ENCODE measurements around the gene NGB. TPM values are rescaled to one million over a fixed set of nuclear protein-coding genes. Genes with fewer than 3 reads are reported as not detected.

Gene NGB
- total RNA-seq, 1 experiment from 2014 or later = not detected

GRCh38 chr14:77278461-77279230, 7.6 kb upstream of the NGB start:
- BruUV-seq (replicated peaks) = no TSS peak
- no peak for ATAC-seq

DNA sequence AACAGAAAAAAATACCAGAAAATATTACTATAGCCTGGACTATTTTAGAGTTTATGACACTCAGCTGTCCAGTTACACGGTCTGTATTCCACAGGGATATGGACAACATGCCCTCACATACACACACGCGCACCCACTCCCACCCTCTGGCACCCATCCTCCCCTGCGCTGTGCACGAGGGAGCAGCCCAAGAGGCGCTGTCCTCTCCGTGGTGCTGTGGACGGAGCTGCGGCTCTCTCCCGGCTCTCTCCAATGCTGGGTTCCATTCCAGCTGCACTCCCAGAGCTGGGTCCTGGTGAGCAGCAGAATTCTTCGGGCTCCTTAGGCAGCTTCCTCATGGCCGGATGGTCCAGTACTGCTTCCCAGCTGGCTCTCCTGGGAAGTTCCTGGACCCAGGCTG, 6.0 kb upstream of the NGB start:
- Histone ChIP-seq H3K4me2 (ENCODE audit: low read length) (no peak overlapping the region), H2AFZ (ENCODE audit: low read length) (no peak overlapping the region), H3K36me3 (ENCODE audit: low read depth, low read length) (peaks cover 28% of the 10 kb centered on the region; the same call in 1 of the 2 replicates), H3K4me1 (ENCODE audit: insufficient read depth, low read length) (no peaks in the 10 kb centered on the region), H3K4me3 (ENCODE audit: low read length) (no peak overlapping the region), H3K9me2 (replicated peaks; ENCODE audit: low read length) (no peaks in the 10 kb centered on the region), H3K79me2 (ENCODE audit: low read length) (no peaks in the 10 kb centered on the region), H3K27me3 (ENCODE audit: low read length) (no peaks in the 10 kb centered on the region), H3K9ac (ENCODE audit: low read length) (no peak overlapping the region), H3K27ac (ENCODE audit: low read length) (no peak overlapping the region), H3F3A (ENCODE audit: low read length, unreplicated experiment) (no peaks in the 10 kb centered on the region), H4K20me1 (ENCODE audit: low read length) (no peaks in the 10 kb centered on the region), H3K9me3 (ENCODE audit: low read length) (no peaks in the 10 kb centered on the region)
- ATAC-seq = no peak
- intact Hi-C loops (cut with micrococcal nuclease) = no loop called here
- POLR2A ChIA-PET (ENCODE audit: unreplicated experiment) = no interaction called here
- CTCF ChIA-PET = no interaction called here
- DNase-seq = no peak
- BruUV-seq (replicated peaks) = no TSS peak
- TF ChIP-seq CTCF (conservative IDR thresholded peaks at IDR 0.05; ENCODE audit: low read depth, low read length) (no peak), EZH2 (IDR thresholded peaks at IDR 0.05; ENCODE audit: low read length, unreplicated experiment) (no peak), EZH2phosphoT487 (IDR thresholded peaks at IDR 0.05; ENCODE audit: borderline replicate concordance, low read length) (no peak)

More at GRCh38 chr14:77278461-77279230, 7.6 kb upstream of the NGB start:
- Histone ChIP-seq H3K9ac (ENCODE audit: low read length) (no peak overlapping the region), H2AFZ (ENCODE audit: low read length) (no peak overlapping the region), H3K4me1 (ENCODE audit: insufficient read depth, low read length) (no peaks in the 10 kb centered on the region), H3K9me2 (replicated peaks; ENCODE audit: low read length) (no peaks in the 10 kb centered on the region), H3K27ac (ENCODE audit: low read length) (no peak overlapping the region), H3K27me3 (ENCODE audit: low read length) (no peaks in the 10 kb centered on the region), H3K4me3 (ENCODE audit: low read length) (no peak overlapping the region), H3K36me3 (ENCODE audit: low read depth, low read length) (peaks cover 39% of the 10 kb centered on the region), H3K4me2 (ENCODE audit: low read length) (no peak overlapping the region), H3K79me2 (ENCODE audit: low read length) (no peaks in the 10 kb centered on the region), H3F3A (ENCODE audit: low read length, unreplicated experiment) (no peaks in the 10 kb centered on the region), H3K9me3 (ENCODE audit: low read length) (no peaks in the 10 kb centered on the region), H4K20me1 (ENCODE audit: low read length) (no peaks in the 10 kb centered on the region)
- CTCF ChIA-PET = interaction anchor here (1.1 kb wide), 1 partner anchor 38 kb away, joined by 5 read pairs; no protein-coding TSS in a partner anchor
- no peak for DNase-seq
- POLR2A ChIA-PET (ENCODE audit: unreplicated experiment) = no interaction called here
- intact Hi-C loops (cut with micrococcal nuclease) = no loop called here
- TF ChIP-seq EZH2phosphoT487 (IDR thresholded peaks at IDR 0.05; ENCODE audit: borderline replicate concordance, low read length) = no peak
- TF ChIP-seq CTCF (conservative IDR thresholded peaks at IDR 0.05; ENCODE audit: low read depth, low read length) = peak; percentile 36

DNA sequence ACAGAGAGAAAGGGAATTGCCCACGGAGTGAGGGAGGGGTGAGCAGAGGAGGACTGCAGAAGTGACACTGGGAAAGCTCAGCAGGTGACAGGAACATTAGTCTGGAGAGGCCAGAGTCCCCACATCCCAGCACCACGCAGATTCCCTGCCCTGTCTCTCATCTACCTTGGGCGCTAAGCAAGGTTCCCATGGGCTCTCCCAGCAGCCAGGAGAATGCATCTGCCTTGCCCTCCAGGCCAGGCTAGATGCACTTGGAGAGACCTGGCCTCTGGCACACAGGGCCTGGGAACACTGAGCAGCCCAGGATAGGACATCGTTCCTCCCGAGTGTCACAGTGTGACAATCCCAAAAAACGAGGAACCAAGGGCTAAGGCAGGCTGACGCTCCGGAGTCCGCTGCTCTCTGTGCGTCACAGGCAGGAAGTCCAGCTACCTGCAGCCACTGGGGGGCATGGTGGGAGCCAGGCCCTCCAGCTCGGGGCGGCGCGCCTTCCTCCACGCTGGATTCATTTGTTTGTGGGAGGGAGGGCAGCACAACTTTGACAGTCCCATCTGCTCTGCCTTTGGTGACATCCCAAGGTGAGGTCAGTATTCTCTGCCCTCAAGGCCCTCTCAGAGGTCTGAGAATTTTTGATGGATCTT, 5.4 kb upstream of the NGB start:
- BruUV-seq (replicated peaks) = no TSS peak
- no peaks in the 10 kb centered on the region for H3K9me3 ChIP-seq (ENCODE audit: low read length)
- POLR2A ChIA-PET (ENCODE audit: unreplicated experiment) = no interaction called here
- no peaks in the 10 kb centered on the region for H4K20me1 ChIP-seq (ENCODE audit: low read length)
- H3K9me2 ChIP-seq (replicated peaks; ENCODE audit: low read length) = no peaks in the 10 kb centered on the region
- ATAC-seq (no peak), DNase-seq (no peak)
- H3K27me3 ChIP-seq (ENCODE audit: low read length) = no peaks in the 10 kb centered on the region
- H3K27ac ChIP-seq (ENCODE audit: low read length) = no peak overlapping the region
- no peak overlapping the region for H3K9ac ChIP-seq (ENCODE audit: low read length)
- TF ChIP-seq EZH2 (IDR thresholded peaks at IDR 0.05; ENCODE audit: low read length, unreplicated experiment) (no peak), CTCF (conservative IDR thresholded peaks at IDR 0.05; ENCODE audit: low read depth, low read length) (no peak), EZH2phosphoT487 (IDR thresholded peaks at IDR 0.05; ENCODE audit: borderline replicate concordance, low read length) (no peak)
- CTCF ChIA-PET = no interaction called here
- H3K4me1 ChIP-seq (ENCODE audit: insufficient read depth, low read length) = no peaks in the 10 kb centered on the region
- no peak overlapping the region for H2AFZ ChIP-seq (ENCODE audit: low read length)
- no peaks in the 10 kb centered on the region for H3F3A ChIP-seq (ENCODE audit: low read length, unreplicated experiment)
- H3K79me2 ChIP-seq (ENCODE audit: low read length) = no peaks in the 10 kb centered on the region
- intact Hi-C loops (cut with micrococcal nuclease) = no loop called here
- no peak overlapping the region for H3K4me2 ChIP-seq (ENCODE audit: low read length)
- H3K36me3 ChIP-seq (ENCODE audit: low read depth, low read length) = peaks cover 28% of the 10 kb centered on the region; the same call in 1 of the 2 replicates
- no peak overlapping the region for H3K4me3 ChIP-seq (ENCODE audit: low read length)
